ENCODE data around the gene TAGLN.

GRCh38 chr11:117223741-117224689 is 24.8 kb downstream of the TAGLN start:
- TF ChIP-seq CTCF (IDR thresholded peaks at IDR 0.05) (no peak), POLR2A (IDR thresholded peaks at IDR 0.05) (no peak)
